ENCODE results near the gene LNX2.

LNX2 gene

GRCh38 chr13:27570906-27571305 is 49.4 kb downstream of the LNX2 start:
- no peak for TF ChIP-seq CTCF (IDR thresholded peaks at IDR 0.05; ENCODE audit: poor library complexity, severe bottlenecking)
- ATAC-seq (ENCODE audit: low read depth): no peak
- no peak overlapping the region for H3K27ac ChIP-seq (ENCODE audit: poor library complexity, severe bottlenecking)
- no peaks in the 10 kb centered on the region for H3K27me3 ChIP-seq (ENCODE audit: insufficient read depth, poor library complexity, severe bottlenecking)
- H3K9me3 ChIP-seq (ENCODE audit: severe bottlenecking): peaks cover 4% of the 10 kb centered on the region
- H3K4me1 ChIP-seq (ENCODE audit: insufficient read depth, poor library complexity, severe bottlenecking): peaks cover 27% of the 10 kb centered on the region
- DNase-seq (ENCODE audit: low spot score): no peak
- peaks cover 53% of the 10 kb centered on the region for H3K36me3 ChIP-seq (ENCODE audit: low read depth)
- no peak overlapping the region for H3K4me3 ChIP-seq (ENCODE audit: severe bottlenecking)

- Histone ChIP-seq H3K9me3 (ENCODE audit: severe bottlenecking) (no peaks in the 10 kb centered on the region), H3K27ac (ENCODE audit: poor library complexity, severe bottlenecking) (no peak overlapping the region), H3K36me3 (ENCODE audit: low read depth) (peaks cover 56% of the 10 kb centered on the region), H3K4me1 (ENCODE audit: insufficient read depth, poor library complexity, severe bottlenecking) (peaks cover 27% of the 10 kb centered on the region), H3K4me3 (ENCODE audit: severe bottlenecking) (no peak overlapping the region), H3K27me3 (ENCODE audit: insufficient read depth, poor library complexity, severe bottlenecking) (no peaks in the 10 kb centered on the region)
- no peak for DNase-seq (ENCODE audit: low spot score)
- no peak for ATAC-seq (ENCODE audit: low read depth)
- no peak for TF ChIP-seq CTCF (IDR thresholded peaks at IDR 0.05; ENCODE audit: poor library complexity, severe bottlenecking)
Observed at GRCh38 chr13:27569405-27569804, 50.9 kb downstream of the LNX2 start.

- Histone ChIP-seq H3K4me1 (ENCODE audit: insufficient read depth, poor library complexity, severe bottlenecking) (peaks cover 4% of the 10 kb centered on the region), H3K36me3 (ENCODE audit: low read depth) (peaks cover 81% of the 10 kb centered on the region), H3K9me3 (ENCODE audit: severe bottlenecking) (no peaks in the 10 kb centered on the region), H3K4me3 (ENCODE audit: severe bottlenecking) (no peak overlapping the region), H3K27me3 (ENCODE audit: insufficient read depth, poor library complexity, severe bottlenecking) (no peaks in the 10 kb centered on the region), H3K27ac (ENCODE audit: poor library complexity, severe bottlenecking) (no peak overlapping the region)
- no peak for TF ChIP-seq CTCF (IDR thresholded peaks at IDR 0.05; ENCODE audit: poor library complexity, severe bottlenecking)
- no peak for DNase-seq (ENCODE audit: low spot score)
- ATAC-seq (ENCODE audit: low read depth): no peak
Observed at GRCh38 chr13:27565818-27566217, 54.5 kb downstream of the LNX2 start.

GRCh38 chr13:27562457-27562856 is 57.9 kb downstream of the LNX2 start:
- no peak for TF ChIP-seq CTCF (IDR thresholded peaks at IDR 0.05; ENCODE audit: poor library complexity, severe bottlenecking)
- H3K9me3 ChIP-seq (ENCODE audit: severe bottlenecking): no peaks in the 10 kb centered on the region
- no peaks in the 10 kb centered on the region for H3K4me1 ChIP-seq (ENCODE audit: insufficient read depth, poor library complexity, severe bottlenecking)
- peaks cover 76% of the 10 kb centered on the region for H3K36me3 ChIP-seq (ENCODE audit: low read depth)
- DNase-seq (ENCODE audit: low spot score) (no peak), ATAC-seq (ENCODE audit: low read depth) (no peak)
- H3K27ac ChIP-seq (ENCODE audit: poor library complexity, severe bottlenecking): no peak overlapping the region
- H3K27me3 ChIP-seq (ENCODE audit: insufficient read depth, poor library complexity, severe bottlenecking): no peaks in the 10 kb centered on the region
- H3K4me3 ChIP-seq (ENCODE audit: severe bottlenecking): no peak overlapping the region

- H3K27ac ChIP-seq (ENCODE audit: poor library complexity, severe bottlenecking): no peak overlapping the region
- no peak for ATAC-seq (ENCODE audit: low read depth)
Observed at GRCh38 chr13:27559719-27560118, 60.6 kb downstream of the LNX2 start.

More at GRCh38 chr13:27559719-27560118, 60.6 kb downstream of the LNX2 start:
- Histone ChIP-seq H3K36me3 (ENCODE audit: low read depth) (peaks cover 69% of the 10 kb centered on the region), H3K4me1 (ENCODE audit: insufficient read depth, poor library complexity, severe bottlenecking) (no peaks in the 10 kb centered on the region), H3K27me3 (ENCODE audit: insufficient read depth, poor library complexity, severe bottlenecking) (no peaks in the 10 kb centered on the region), H3K9me3 (ENCODE audit: severe bottlenecking) (no peaks in the 10 kb centered on the region), H3K4me3 (ENCODE audit: severe bottlenecking) (no peak overlapping the region)
- DNase-seq (ENCODE audit: low spot score): no peak
- TF ChIP-seq CTCF (IDR thresholded peaks at IDR 0.05; ENCODE audit: poor library complexity, severe bottlenecking): no peak

Measured in RWPE2 (cell line).